ENCODE results near the gene ST6GALNAC2.

Gene ST6GALNAC2

GRCh38 chr17:76586741-76587487, 1.3 kb upstream of the ST6GALNAC2 start:
- no peak for DNase-seq (ENCODE audit: extremely low read depth, low read depth)
- H3K4me3 ChIP-seq (replicated peaks; ENCODE audit: low read depth, low read length), result no peak overlapping the region
- no peak for TF ChIP-seq CTCF (IDR thresholded peaks at IDR 0.05; ENCODE audit: low read depth, low read length, missing control alignments)

- no peak for DNase-seq (ENCODE audit: extremely low read depth, low read depth)
- peak overlapping the region; percentile 39 for H3K4me3 ChIP-seq (replicated peaks; ENCODE audit: low read depth, low read length)
Measured at GRCh38 chr17:76585033-76585648, 519 bp downstream of the ST6GALNAC2 start.

GRCh38 chr17:76584427-76585032, 1.1 kb downstream of the ST6GALNAC2 start:
- peak overlapping the region; percentile 39 for H3K4me3 ChIP-seq (replicated peaks; ENCODE audit: low read depth, low read length)
- TF ChIP-seq CTCF (IDR thresholded peaks at IDR 0.05; ENCODE audit: low read depth, low read length, missing control alignments), result no peak
- no peak for DNase-seq (ENCODE audit: extremely low read depth, low read depth)

More at GRCh38 chr17:76585033-76585648, 519 bp downstream of the ST6GALNAC2 start:
- no peak for TF ChIP-seq CTCF (IDR thresholded peaks at IDR 0.05; ENCODE audit: low read depth, low read length, missing control alignments)

- H3K4me3 ChIP-seq (replicated peaks; ENCODE audit: low read depth, low read length), result no peak overlapping the region
- DNase-seq (ENCODE audit: extremely low read depth, low read depth), result no peak
- TF ChIP-seq CTCF (IDR thresholded peaks at IDR 0.05; ENCODE audit: low read depth, low read length, missing control alignments), result no peak
Measured at GRCh38 chr17:76582660-76583059, 3.0 kb downstream of the ST6GALNAC2 start.

GRCh38 chr17:76581515-76581914, 4.1 kb downstream of the ST6GALNAC2 start:
- DNase-seq (ENCODE audit: extremely low read depth, low read depth), result no peak
- H3K4me3 ChIP-seq (replicated peaks; ENCODE audit: low read depth, low read length), result no peak overlapping the region
- TF ChIP-seq CTCF (IDR thresholded peaks at IDR 0.05; ENCODE audit: low read depth, low read length, missing control alignments), result no peak

GRCh38 chr17:76579281-76579680, 6.4 kb downstream of the ST6GALNAC2 start:
- DNase-seq (ENCODE audit: extremely low read depth, low read depth), result no peak
- TF ChIP-seq CTCF (IDR thresholded peaks at IDR 0.05; ENCODE audit: low read depth, low read length, missing control alignments), result no peak

More at GRCh38 chr17:76579281-76579680, 6.4 kb downstream of the ST6GALNAC2 start:
- no peak overlapping the region for H3K4me3 ChIP-seq (replicated peaks; ENCODE audit: low read depth, low read length)

Data from HFF-Myc (cell line).